SJSA1 (cell line): ENCODE data around the gene YIF1B. TPM values are rescaled to one million over a fixed set of nuclear protein-coding genes. Genes with fewer than 3 reads are reported as not detected.
"Not testable (repeated sequence)": the region's sequence is repeated elsewhere in the genome, so short reads cannot be mapped to it uniquely, and the experiment has no call there.

Experiments
- DNase-seq, 2 experiments: peaks; one replicate each; pipeline ENCODE4 v3.0.0-alpha.2; 2015 to 2020; ENCODE audit warnings: low spot score in 2 of 2, low read depth in 1 of 2
- H3K27ac ChIP-seq: fragments of 250-450 bp; sonication (Bioruptor Pico); 2 replicates; pipeline ENCODE4 v1.5.1; 2020; ENCODE audit warnings: mild to moderate bottlenecking, moderate library complexity
- H3K27me3 ChIP-seq: fragments of 250-450 bp; sonication (Bioruptor Pico); replicated peaks from 2 replicates; pipeline ENCODE4 v1.5.1; 2020; ENCODE audit warnings: mild to moderate bottlenecking, moderate library complexity
- H3K36me3 ChIP-seq: fragments of 250-450 bp; sonication (Bioruptor Pico); 2 replicates; pipeline ENCODE4 v1.5.1; 2020; ENCODE audit warnings: mild to moderate bottlenecking
- H3K4me1 ChIP-seq: fragments of 250-450 bp; sonication (Bioruptor Pico); replicated peaks from 2 replicates; pipeline ENCODE4 v1.6.1; 2021; ENCODE audit warnings: mild to moderate bottlenecking
- H3K4me3 ChIP-seq: fragments of 250-450 bp; sonication (Bioruptor Pico); 2 replicates; pipeline ENCODE4 v1.5.1; 2020; ENCODE audit warnings: mild to moderate bottlenecking
- H3K9me3 ChIP-seq: fragments of 250-450 bp; sonication (Bioruptor Pico); replicated peaks from 2 replicates; pipeline ENCODE4 v1.5.1; 2020; ENCODE audit warnings: mild to moderate bottlenecking
- total RNA-seq: library from RNA; depleted of rRNA; stranded (reverse); fragments of >200 nt; shearing (Covaris generic); gene quantifications from 2 replicates; pipeline ENCODE4 v1.2.3, GENCODE V29; 2014; rRNA removed

The YIF1B gene
- total RNA-seq, 1 experiment from 2014 or later: 92.4 TPM

DNA sequence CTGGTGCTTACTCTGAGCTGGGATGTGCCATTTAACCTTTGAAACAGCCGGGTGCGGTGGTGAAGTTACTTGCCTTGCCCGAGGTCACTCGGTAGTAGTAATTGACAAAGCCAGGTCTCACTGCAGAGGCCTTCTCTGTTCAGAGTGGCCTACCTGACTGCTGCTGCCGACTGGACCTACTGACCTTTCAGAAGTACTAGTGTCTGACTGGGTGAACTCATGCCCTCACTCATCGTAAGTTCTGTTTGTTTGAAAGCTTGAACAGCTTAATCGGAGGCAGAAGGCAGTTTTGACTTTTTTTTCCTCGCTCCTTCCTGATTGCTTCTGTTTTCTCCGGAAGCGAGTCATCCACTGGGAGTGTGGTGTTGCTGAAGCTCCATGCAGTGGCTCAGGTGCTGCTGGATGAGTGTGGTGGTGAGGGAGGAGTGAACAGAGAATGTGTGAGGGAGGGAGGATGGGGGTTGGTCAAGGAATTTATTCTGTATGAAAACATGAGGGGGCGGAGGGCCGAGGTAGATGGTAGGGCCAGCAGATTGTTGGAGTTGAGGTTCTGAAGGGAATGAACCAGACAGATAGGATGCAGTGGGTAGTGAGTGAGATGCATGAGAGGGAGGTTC is 48.7 kb downstream of the YIF1B start:
- Histone ChIP-seq H3K27me3 (no peaks in the 10 kb centered on the region), H3K27ac (no peak overlapping the region), H3K36me3 (no peaks in the 10 kb centered on the region), H3K4me1 (peaks cover 25% of the 10 kb centered on the region), H3K4me3 (no peak overlapping the region), H3K9me3 (no peaks in the 10 kb centered on the region)
- DNase-seq: no peak

DNA sequence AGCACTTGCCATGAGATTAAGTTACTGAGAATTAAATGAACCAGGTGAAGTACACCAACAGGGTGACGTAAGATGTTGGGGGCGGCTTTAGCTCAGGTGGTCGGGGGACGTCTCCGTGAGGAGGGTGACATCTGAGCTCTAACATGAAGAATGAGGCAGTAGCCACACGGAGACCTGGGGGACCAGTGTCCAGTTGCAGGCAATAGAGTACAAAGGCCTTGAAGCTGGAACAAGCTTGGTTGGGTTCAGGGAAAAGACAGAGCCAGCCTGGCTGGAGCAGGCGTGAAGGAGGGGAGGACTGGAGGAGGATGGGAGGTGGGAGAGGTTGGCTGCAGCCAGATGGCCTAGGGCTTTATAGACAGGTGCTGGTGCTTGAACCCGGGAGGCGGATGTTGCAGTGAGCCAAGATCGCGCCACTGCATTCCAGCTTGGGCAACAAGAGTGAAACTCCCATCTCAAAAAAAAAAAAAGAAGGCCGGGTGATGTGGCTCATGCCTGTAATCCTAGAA is 49.8 kb downstream of the YIF1B start:
- no peak overlapping the region for H3K27ac ChIP-seq
- no peak overlapping the region for H3K4me3 ChIP-seq
- no peaks in the 10 kb centered on the region for H3K36me3 ChIP-seq
- no peak for DNase-seq
- peaks cover 25% of the 10 kb centered on the region for H3K4me1 ChIP-seq
- H3K27me3 ChIP-seq: no peaks in the 10 kb centered on the region
- no peaks in the 10 kb centered on the region for H3K9me3 ChIP-seq

DNA sequence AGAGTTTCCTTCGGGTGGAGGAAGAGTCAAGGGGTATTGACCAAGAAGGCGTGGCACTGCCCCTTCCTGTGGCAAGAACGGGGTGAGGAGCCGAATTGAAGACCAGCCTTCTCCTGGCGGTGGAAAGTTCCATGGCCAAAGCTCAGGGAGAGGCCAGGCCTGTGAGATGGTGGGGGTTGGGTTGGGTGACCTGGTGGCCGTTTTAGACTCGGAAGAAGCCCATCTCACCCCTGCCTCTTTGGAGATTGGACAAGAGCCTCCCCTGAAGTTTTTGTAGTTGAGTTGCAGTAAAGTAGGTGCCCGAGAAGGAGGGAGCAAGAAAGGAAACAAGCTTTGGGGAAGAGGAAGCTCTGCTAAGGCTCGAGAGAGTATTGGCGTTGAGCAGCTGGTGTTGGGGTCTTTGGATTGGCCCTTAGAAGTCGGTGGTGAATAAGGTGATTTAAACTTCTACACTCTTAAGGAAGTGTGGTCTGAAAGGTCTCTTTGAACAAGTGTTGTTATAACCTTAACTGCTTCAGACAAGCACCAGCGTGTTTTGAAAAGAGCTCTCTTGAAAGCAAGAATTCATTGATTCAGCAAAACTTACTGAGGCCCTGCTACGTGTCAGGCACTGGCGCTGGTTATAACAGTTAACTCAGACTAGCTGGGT is 50.4 kb downstream of the YIF1B start:
- Histone ChIP-seq H3K36me3 (no peaks in the 10 kb centered on the region), H3K27me3 (no peaks in the 10 kb centered on the region), H3K27ac (no peak overlapping the region), H3K4me3 (no peak overlapping the region), H3K4me1 (peaks cover 21% of the 10 kb centered on the region), H3K9me3 (no peaks in the 10 kb centered on the region)
- no peak for DNase-seq

DNA sequence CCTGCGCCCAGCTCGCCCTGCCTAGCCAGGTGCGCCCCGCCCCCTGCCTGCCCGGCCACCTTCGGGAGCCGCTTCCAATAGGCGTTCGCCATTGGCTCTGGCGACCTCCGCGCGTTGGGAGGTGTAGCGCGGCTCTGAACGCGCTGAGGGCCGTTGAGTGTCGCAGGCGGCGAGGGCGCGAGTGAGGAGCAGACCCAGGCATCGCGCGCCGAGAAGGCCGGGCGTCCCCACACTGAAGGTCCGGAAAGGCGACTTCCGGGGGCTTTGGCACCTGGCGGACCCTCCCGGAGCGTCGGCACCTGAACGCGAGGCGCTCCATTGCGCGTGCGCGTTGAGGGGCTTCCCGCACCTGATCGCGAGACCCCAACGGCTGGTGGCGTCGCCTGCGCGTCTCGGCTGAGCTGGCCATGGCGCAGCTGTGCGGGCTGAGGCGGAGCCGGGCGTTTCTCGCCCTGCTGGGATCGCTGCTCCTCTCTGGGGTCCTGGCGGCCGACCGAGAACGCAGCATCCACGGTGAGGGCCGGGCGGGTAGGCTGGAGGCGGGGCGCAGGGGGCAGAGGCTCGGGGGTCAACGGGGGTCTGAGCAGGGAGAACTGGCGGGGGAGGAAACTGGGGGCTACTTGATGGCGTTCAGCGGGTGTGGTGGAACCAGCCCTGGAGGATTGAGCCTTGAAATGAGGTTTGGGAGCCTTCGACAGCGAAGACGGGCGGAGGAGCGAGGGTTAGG is 51.1 kb downstream of the YIF1B start, which contains the start of gene SPINT2:
Gene SPINT2, plus strand, starts transcription at position 88 of the 727 bp plus-strand sequence. Its CDS starts 320 bp downstream, at position 408.
- Histone ChIP-seq H3K4me3 (no peak within 1 kb of the TSS), H3K27me3 (no peaks in the 10 kb centered on the region), H3K4me1 (peaks cover 15% of the 10 kb centered on the region), H3K27ac (no peak within 1 kb of the TSS), H3K36me3 (no peaks in the 10 kb centered on the region), H3K9me3 (no peaks in the 10 kb centered on the region)
- no peak for DNase-seq

DNA sequence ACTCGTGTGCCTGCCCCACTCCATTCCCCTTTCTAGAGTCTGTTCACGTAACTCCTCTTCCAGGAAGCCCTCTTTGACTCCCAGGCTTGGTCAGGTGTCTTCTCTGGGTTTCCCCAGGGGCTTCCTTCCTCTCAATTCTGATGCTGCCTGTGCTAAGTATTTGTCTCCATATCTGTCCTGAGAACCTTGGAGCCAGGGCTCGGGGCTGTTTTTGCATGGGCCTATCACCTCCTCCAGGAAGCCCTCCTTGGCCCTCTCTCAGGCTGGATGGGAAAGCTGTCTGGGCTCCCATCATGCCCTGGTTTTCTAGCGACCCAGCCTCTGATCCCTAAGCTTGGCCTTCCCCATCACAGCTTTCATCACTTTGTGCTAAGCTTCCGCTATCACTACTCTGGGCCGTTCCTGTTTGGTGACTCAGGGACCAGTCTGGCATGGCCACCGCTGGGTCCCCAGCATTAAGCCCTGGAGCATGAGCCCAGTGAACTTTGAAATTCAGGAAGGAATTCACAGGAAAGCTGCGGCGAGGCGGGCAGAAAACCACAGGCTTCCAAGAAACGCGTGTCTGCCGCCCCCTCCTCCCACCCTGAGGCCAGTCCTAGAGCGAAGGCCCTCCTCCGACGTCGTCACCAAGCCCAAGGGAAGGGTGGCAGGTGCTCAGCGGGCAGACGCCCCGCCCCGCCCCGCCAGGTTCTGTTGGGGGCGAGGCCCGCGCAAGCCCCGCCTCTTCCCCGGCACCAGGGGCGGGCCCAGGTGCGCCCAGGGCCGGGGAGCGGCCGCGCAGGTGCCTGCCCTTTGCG is 51.9 kb downstream of the YIF1B start:
- Histone ChIP-seq H3K27ac (no peak overlapping the region), H3K27me3 (no peaks in the 10 kb centered on the region), H3K4me3 (no peak overlapping the region), H3K36me3 (no peaks in the 10 kb centered on the region), H3K9me3 (no peaks in the 10 kb centered on the region), H3K4me1 (peaks cover 15% of the 10 kb centered on the region)
- no peak for DNase-seq

DNA sequence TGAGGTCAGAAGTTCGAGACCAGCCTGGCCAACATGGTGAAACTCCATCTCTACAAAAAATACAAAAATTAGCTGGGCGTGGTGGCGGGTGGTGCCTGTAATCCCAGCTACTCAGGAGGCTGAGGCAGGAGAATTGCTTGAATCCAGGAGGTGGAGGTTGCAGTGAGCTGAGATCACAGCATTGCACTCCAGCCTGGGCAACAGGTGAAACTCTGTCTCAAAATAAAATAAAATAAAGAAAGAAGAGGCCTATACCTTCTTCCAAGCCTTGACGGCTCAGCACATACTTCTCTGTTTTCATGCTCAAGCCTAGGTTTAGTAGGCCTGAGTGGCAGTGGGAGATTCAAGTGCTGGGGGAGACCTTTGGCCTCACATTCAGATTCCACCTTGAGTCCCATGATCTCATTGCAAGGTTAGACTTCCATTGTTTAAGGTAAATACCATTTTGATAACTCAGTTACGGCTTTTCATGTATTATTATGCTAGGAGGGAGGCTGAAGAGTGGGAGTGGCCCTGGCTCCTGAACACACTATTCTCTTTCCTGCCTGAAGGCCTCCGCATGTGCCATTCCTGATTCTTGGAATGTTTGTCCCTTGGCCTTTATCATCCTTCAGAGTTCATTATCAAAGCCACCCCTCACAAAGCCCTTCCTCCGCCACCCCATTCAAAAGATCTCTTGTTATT is 53.0 kb downstream of the YIF1B start:
- DNase-seq: no peak
- Histone ChIP-seq H3K27me3 (no peaks in the 10 kb centered on the region), H3K9me3 (no peaks in the 10 kb centered on the region), H3K27ac (no peak overlapping the region), H3K36me3 (no peaks in the 10 kb centered on the region), H3K4me3 (no peak overlapping the region), H3K4me1 (peaks cover 15% of the 10 kb centered on the region)

DNA sequence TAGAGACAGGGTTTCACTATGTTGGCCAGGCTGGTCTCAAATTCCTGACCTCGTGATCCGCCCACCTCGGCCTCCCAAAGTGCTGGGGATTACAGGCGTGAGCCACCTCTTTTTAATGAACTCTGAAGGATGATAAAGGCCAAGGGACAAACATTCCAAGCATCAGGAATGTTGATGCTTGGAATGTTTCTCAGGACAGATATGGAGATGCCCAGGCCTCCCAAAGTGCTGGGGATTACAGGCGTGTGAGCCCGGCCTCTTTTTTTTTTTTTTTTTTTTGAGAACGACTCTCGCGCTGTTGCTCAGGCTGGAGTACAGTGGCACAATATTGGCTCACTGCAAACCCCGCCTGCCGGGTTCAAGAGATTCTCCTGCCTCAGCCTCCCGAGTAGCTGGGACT is 53.8 kb downstream of the YIF1B start:
- not testable (repeated sequence) for DNase-seq, H3K27ac ChIP-seq, H3K27me3 ChIP-seq, H3K4me3 ChIP-seq, H3K9me3 ChIP-seq, H3K36me3 ChIP-seq
- H3K4me1 ChIP-seq: peaks cover 12% of the 10 kb centered on the region

DNA sequence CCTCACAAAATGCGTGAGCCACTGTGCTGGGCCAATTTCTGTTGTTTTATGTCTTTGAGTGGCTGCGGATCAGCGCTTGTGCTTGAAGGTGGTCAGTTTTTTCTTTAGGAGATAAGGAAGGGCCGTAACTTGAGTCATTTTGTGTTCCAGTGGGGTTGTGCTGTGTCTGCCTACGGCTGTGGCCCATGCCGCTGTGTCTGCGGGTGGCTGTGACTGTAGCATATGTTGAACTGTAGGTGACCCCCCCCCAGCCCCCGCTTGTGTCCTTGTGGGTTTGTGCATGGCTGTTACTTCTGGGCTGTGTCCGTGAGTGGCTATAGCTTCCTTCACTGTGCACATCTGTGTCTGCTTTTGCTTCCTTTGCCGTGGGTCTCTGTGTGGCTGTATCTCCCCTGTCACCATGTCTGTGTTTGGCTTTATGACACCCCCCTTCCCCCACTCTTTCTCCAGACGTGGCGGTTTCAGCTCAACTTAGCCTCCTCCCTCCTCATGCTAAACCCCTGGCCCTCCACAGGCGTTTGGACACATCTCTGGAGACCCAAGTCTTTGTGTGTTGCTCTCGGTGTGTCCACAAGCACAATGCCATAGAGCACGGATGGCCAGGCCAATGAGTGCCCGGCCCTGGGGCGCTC is 60.2 kb downstream of the YIF1B start:
- no peaks in the 10 kb centered on the region for H3K36me3 ChIP-seq
- H3K9me3 ChIP-seq: no peaks in the 10 kb centered on the region
- peaks cover 9% of the 10 kb centered on the region; the same call in 1 of the 2 replicates for H3K27me3 ChIP-seq
- peak overlapping the region; percentile 31; the same call in 1 of the 2 replicates for H3K4me3 ChIP-seq
- peaks cover 39% of the 10 kb centered on the region for H3K4me1 ChIP-seq
- no peak for DNase-seq
- H3K27ac ChIP-seq: no peak overlapping the region

DNA sequence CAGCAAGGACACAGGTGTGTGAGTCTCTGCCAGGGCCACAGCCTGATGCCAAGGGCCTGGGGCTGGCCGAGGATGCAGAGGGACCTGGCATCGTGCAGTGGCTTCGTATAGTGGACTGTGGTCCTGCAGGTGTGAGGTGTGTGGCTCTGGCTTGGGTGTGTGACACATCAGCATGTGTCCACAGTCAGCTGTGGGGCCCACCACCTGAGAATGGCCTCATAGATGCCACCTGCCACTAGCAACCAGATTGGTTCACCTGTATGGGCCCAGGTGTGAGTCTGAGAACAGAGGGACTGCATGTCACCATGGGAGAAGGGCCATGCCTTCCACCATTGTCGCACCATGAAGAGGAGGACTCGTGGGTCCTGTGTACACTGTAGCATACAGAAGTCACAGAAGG is 62.0 kb downstream of the YIF1B start:
- Histone ChIP-seq H3K9me3 (no peaks in the 10 kb centered on the region), H3K27me3 (peaks cover 9% of the 10 kb centered on the region; the same call in 1 of the 2 replicates), H3K4me1 (peaks cover 39% of the 10 kb centered on the region), H3K36me3 (no peaks in the 10 kb centered on the region), H3K4me3 (no peak overlapping the region), H3K27ac (no peak overlapping the region)
- DNase-seq: no peak

Other genes with a start within 250 kb of the YIF1B start
- gene DPF1, start 91.7 kb downstream of the YIF1B start, total RNA-seq: 10.5 and 10.6 TPM in 2 replicates
- not detected in 2 replicates for gene PPP1R14A, start 59.6 kb downstream of the YIF1B start, total RNA-seq
- not detected in 2 replicates for gene SPINT2, start 51.4 kb downstream of the YIF1B start, total RNA-seq
- not detected in 2 replicates for gene C19orf33, start 11.7 kb downstream of the YIF1B start, total RNA-seq
- gene KCNK6, start 3.9 kb upstream of the YIF1B start, total RNA-seq: 0.03 and 0.34 TPM in 2 replicates
- gene CATSPERG, start 19.9 kb upstream of the YIF1B start, total RNA-seq: 0.08 TPM in 1 of 2 replicates, not detected in the other
- 248 and 454 TPM in 2 replicates for gene PSMD8, start 58.6 kb upstream of the YIF1B start, total RNA-seq
- 0.47 and 0.71 TPM in 2 replicates for gene GGN, start 72.1 kb upstream of the YIF1B start, total RNA-seq
- gene SPRED3, start 72.8 kb upstream of the YIF1B start, total RNA-seq: 0.79 and 1.0 TPM in 2 replicates
- 22.9 and 41.5 TPM in 2 replicates for gene FAM98C, start 87.1 kb upstream of the YIF1B start, total RNA-seq
- not detected in 2 replicates for gene RASGRP4, start 110.3 kb upstream of the YIF1B start, total RNA-seq
- gene RYR1, start 117.7 kb upstream of the YIF1B start, total RNA-seq: not detected in 2 replicates